Activated CD4-positive, CD25-positive, alpha-beta regulatory T cell (primary cell): ENCODE results near the gene CBFA2T3.

Experiments
- DNase-seq, 4 experiments: peaks; one replicate each; lab custom pipeline; 2025; lab: John Stamatoyannopoulos, UW

Gene CBFA2T3

DNA sequence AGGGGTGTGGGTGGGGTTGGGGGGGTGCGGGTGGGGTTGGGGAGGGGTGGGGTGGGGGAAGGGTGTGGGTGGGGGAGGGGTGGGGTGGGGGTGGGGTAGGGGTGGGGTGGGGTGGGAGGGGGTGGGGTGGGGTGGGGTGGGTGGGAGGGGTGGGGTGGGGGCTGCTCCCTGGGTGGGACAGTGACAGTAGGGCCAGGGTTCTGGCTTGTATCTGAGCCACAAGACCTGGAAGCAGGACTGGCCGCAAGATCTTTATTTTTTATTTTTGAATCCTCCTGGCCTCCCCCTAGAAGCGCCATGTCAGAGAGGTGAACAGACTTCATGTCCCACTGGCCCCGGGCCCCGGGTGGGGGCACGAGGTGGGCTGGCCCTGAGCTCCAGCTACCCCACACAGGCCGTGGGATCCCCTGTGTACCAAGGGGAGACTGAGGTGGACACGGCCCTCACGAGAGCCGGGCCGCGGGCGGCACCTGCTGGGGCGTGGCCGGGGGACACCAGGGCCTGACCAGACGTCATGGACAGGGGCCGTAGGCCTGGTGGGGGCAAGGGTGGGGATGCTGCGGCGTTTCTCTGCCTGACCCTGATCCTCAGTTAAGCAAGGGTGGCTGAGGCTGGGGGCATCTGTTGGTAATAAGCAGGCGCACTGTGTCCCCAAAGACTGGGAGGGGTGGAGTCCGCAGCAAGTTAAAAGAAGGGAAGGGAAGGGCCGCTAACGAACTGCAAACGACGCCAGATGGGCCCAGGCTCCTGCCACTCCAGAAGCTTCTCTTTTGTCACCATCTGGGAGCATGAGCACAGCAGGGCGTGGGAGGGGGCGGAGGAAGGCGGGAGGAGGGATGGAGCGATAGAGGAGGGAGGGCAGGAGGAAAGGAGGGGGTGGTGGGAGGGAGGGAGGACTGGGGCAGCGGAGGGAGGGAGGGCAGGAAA is 88.3 kb downstream of the CBFA2T3 start:
- no peak for DNase-seq

DNA sequence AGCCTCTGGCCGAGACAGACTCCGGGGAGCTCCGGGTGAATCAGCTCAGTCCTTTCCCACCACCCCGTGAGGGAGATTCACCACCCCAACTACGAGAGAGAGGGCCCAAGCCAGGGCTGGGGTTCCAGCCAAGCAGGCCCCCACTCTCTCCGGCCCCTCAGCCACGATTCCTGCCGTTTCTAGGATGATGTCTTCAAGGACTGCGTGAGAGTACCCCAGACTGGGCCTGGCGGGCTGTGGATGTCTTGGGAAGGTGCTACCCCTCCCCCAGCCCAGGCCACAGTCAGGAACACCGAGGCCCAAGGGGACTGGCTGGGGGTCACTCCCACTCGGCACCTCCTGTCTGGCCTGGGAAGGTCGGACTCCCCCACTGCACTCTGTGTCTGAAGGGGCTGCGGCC is 89.0 kb downstream of the CBFA2T3 start:
- no peak for DNase-seq

DNA sequence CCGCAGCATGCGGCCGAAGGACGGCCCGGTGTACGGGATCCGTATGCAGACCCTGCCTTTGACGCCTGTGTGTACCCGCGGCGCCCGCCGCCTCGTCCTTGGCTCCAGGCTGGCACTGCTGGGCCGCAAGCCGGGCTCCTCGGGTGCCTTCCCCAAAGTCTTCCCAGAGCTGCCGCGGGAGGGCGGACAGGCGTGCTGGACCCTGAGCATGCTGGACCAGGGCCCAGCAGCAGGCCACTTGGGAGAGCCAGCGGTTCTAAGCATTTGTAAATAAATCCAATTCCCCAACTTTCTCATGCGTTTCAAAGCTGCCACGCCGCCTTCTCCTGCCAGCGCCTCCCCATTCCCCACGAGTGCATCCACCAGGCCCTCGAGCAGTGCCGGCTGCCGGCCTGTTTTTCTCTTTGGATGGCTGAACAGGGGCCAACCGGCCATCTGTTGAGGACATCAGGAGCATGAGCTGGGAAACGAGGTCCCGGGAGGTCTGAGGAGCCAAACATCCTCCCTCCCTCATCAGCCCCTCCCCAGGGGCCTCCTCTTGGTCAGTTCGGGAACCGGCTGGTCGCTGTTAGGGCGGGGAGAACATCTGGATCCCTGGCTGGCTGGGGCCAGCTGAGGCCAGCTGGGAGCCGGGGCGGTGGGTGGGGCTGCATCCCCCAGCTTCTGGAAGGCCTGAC is 90.0 kb downstream of the CBFA2T3 start:
- no peak for DNase-seq

DNA sequence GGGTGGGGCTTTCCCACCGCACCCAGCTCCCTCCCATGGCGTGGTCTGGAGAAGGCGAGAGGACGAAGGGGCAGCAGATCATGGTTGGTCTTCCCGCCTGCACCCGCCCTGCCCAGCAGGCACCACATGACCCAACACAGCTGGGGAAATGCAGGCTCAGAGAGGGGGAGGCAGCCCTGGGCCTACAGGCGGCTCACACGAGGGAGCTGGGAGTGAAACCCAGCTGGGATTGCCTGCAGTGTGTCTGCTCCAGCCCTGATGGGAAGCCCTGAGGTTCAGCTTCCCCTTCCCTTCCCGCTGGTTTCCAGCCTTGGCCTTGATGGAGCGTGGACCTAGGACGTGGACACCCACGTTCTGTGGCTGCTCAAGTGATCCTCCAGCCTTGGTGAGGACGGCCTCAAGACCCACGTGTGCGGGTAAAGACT is 90.6 kb downstream of the CBFA2T3 start:
- no peak for DNase-seq

DNA sequence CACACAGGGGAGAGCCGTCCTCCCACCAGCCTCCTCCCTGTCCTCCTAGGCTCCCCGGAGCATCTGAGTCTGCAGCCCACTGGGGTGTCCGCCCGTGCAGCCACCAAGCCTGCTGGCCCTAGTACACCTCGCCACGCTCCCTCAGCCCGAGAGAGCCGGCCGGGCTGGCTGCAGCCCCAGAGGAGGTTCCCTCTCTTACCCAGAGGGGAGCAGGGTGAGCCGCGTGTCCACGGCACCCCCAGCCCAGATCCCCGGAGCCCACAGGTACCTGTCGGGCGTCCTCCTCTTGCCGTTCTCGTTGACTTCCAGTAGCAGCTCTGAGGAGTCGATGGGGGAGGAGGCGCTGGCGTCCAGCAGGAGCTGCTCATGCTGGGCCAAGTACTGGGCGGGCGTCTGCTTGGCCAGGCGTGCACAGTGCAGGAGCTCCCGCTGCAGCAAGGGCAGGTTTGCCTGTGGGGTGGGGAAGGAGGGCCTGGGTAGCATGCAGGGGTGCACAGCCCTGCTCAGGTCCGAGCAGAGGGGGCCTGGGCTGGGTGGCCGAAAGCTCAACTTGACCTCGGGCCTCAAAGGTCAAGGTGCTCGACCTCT is 91.2 kb downstream of the CBFA2T3 start:
- no peak for DNase-seq

DNA sequence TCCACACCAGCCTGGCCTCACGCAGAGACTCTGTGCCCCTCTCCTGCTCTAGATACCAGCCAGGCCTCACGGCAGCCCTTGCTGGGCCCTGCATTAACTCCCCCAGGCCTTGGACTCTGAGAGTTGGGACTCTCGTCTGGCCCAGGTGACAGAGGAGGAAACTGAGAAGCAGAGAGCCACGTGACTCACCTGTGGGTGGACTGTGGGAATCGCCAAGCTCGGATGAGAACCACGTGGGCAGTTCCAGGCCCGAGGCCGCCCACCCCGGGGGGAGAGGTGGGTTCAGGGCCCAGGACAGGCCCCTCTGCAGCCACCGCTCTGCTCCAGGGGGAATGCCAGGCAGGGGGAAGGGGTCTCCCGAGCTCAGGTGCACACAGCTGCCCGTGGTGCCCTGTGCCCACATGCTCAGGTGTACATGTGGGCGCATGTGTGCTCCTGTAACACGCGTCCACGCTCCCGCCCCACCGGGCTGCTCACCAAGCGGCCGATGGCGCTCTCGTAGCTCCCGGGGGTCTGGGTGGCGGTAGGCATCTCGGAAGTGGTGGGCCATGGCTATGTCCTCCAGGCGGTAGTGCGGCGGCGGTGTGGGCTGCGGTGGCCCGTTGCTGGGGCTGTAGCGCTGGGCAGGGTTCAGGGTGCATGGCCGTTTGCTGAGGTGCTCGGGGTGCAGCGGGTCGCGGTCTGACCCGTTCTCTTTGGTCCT is 92.3 kb downstream of the CBFA2T3 start:
- no peak for DNase-seq

DNA sequence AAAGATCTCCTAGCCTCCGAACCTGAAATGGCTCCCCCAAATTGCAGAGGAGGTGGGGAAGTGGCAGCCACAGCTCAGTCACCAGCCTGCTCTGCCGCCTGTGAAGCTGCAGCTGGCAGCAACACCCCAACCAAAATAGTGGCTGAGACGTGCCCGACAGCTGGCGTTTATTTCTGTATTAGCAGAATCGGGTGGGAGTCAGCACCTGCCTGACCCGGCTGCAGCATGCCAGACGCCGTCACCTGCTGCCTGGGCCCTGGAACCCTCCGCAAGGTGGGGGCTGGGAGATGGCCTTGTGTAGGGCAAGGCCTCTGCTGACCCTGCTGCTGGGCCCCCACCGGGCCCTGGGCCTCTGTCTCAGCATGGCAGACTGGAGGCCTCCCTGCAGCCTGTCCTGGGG is 93.1 kb downstream of the CBFA2T3 start:
- DNase-seq: no peak

DNA sequence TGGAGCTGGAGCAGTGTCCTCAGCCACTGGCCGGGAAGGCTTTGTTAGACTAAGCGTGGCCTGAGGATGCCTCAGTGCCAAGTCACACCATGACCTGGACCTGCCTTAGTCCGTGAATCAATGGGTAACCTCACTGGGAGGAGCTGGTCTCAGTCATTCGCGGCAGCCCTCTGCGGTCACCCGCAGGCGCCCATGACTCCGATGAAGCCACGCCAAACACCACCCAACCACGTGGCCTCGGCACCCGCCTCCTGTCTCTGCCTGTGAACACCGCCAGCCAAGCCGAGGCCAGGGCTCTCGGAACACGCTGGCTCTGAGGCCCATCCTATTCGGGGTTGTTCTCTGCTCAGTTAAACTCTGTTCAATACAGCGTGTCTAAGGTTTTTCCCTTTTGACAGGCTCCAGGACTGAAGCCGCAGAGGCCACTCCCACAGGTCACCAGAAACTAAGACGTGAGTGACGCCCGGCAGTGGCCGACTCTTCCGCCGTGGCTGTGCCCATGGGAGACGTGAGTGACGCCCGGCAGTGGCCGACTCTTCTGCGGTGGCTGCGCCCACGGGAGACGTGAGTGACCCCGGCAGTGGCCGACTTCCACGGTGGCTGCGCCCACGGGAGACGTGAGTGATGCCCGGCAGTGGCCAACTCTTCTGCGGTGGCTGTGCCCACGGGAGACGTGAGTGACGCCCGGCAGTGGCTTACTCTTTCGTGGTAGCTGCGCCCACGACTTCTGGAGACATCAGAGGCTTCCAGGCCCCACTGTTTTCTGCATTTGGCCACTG is 93.7 kb downstream of the CBFA2T3 start:
- DNase-seq: no peak

DNA sequence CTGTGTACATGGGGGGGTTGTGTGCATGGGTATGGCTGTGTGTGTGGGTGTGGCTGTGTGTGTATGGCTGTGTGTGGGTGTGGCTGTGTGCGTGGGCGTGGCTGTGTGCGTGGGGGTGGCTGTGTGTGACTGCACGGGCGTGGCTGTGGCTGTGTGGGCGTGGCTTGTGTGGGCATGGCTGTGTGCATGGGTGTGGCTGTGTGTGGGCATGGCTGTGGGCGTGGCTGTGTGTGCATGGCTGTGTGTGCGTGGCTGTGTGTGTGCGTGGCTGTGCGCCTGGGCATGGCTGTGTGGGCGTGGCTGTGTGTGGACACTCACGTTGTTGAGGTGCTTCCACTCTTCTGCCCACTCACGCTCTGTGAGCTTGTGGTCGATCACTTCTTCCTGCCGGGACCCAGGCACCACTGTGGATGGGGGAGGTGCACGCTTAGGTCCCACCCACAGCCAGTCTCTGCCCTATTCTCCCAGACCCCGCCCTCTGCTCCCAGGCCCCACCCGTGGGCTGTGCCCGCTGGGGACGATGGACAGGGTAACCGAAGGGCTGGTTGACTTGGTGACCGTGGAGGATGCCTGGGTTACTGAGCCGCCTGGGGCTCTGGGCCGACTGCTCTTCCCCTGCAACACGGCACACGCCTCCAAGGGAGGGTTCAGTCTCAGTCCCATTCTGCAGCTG is 94.5 kb downstream of the CBFA2T3 start:
- no peak for DNase-seq

DNA sequence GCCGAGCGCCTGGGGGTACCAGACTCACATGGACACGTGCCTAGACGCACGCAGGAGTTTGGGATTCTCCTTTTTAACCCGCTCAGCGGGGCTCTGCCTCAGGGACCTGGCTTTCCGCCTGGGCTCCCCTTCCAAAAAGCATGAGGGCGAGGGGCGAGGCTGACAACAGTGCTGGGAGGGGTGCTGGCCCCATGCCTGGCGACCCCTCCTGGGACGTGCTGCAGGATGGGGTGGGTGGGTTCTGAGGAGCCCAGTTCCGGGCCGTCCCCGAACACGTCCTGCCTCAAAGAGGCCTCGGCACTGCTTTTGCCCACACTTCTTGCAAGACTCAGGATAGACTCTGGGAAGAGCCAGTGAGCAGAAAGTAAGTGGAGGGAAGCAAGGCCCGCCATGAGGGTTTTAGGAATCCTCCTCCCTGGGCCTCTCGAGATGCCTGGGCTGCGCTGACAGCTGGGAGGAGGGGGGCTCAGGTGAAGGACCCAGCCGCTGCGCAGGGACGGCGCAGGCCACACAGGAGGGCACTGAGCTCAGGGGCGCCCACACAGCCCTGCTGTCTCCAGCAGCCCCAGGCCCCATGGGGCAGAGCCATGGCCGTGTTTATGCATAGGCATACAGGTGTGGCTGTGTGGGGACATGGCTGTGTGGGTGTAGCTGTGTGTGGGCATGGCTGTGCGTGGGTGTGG is 95.2 kb downstream of the CBFA2T3 start:
- no peak for DNase-seq

DNA sequence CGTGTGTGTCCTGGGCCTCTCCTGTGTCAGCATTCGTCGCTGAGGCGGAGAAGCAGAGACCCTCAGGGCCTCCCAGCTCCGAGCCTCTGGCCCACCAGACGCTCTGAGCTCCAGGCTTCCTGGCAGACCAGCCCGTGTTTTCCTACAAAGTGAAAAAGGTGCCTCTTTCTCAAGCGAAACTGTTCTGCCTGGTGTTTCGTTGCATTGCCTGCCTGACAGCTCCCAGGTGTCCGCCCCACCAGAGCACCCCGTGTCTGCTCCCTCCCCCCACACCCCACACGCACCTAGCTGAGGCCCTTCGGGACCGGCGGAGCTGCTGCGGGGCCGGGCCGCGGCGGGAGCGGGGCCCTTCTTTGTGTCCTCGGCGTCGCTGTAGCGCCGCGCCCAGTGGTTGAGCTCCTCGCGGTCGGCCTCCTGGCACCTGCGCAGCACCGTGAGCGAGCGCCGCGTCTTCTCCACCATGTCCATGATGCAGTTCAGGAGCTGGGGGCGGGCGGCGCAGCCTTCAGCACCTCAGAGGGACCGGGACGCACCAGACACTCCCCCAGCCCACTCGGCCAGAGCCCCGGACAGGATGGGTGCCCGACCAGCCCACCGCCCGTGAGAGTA is 95.9 kb downstream of the CBFA2T3 start:
- no peak for DNase-seq

DNA sequence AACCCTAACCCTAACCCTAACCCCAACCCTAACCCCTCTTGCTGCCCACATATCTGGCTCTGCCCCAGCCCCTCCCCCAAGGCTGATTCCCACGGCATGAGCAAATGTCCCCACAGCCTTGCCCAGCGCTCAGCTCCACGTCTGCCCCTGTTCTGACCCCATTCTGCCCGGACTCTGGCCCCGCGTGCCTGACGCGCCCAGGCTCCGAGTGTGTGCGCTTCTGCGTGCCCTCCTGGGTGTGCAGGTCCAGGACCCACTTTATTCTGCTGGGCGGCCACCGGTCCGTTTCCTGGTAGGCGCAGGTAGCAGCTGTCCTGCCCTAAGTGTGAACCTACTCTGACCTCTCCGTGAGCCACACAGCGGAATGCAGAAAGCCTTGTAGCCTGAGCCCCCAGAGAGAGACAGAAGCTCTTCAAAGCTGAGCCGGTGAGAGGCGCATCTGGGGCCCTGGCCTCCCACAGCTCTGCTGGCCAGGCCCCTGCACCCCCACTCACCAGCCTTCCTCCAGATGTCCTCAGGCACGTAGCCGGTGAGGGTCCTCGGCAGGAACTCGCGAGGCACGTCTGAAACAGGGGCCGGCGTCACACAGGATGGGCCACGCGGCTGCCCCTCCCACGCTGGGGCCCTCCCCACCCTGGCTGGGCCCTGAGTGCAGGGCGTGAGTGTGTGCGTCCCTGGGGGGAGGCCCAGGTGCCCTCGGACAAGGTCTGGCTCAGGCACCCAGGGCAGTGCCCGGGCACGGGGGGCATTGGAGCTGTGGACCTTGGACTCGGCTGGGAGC is 96.6 kb downstream of the CBFA2T3 start:
- DNase-seq: no peak

DNA sequence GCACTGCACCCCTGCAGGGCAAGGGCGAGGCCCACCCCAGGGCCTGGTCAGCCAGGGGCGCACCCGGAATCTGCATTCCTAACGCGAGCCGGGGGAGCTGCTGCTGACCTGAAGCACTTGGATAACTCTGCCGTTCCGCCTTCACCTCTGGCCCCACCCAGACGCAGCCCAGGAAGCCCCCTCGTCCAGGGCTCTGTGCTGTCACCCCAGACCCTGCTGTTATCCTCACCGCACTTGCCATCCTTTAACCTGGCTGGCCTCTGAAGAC is 97.3 kb downstream of the CBFA2T3 start:
- no peak for DNase-seq

DNA sequence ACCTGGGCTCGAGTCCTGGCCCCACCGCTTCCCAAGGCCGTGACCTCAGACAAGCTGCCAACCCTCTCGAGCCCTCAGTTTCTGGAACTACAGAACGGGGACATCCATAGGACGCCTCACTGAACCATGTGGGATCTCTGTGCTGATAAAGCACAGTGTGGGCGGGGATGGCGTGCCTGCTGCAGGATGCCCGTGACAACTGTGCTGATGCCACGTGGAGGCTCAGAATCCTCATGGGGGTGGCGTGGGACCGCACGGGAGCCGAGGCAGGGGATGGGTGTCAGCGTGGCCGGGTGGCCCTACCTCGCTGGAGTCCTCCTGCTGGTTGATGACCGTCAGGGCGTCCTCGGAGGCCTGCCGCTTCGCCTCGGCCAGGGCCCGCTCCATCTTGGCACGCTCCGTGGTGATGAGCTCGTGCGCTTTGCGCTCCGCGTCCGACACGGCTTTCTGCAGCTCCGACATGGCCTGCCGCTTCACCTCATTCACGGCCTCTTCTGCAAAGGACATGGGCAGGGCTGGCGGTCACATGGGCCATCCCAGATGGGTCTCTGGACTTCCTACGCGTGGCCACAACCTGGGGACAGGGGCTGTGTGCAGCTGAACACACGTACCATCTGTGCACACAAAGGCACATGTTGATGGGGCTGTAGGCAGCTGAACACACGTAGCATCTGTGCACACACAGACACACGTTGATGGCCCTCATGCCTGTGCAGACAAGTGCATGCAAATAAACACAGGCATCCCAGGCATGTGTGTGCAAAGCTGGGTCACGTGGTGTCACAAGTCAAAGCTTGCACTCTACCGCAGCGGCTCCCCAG is 97.8 kb downstream of the CBFA2T3 start:
- no peak for DNase-seq

DNA sequence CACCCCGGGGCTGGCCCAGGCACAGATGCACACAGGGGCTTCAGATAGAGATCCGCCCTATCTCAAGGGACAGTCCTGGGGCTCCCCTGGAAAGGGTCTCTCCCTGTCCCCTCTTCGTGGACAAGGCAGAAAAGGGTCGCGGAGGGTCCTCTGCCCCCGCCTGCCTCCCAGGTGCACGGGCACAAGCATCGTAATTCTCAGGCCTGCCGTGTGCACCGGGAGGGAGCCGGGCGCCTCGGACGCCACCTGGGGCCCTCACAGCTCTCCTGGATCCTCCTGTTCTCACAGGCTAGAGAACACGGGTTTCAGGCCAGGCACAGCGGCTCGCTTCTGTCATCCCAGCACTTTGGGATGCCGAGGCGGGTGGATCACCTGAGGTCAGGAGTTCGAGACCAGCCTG is 98.7 kb downstream of the CBFA2T3 start:
- no peak for DNase-seq

DNA sequence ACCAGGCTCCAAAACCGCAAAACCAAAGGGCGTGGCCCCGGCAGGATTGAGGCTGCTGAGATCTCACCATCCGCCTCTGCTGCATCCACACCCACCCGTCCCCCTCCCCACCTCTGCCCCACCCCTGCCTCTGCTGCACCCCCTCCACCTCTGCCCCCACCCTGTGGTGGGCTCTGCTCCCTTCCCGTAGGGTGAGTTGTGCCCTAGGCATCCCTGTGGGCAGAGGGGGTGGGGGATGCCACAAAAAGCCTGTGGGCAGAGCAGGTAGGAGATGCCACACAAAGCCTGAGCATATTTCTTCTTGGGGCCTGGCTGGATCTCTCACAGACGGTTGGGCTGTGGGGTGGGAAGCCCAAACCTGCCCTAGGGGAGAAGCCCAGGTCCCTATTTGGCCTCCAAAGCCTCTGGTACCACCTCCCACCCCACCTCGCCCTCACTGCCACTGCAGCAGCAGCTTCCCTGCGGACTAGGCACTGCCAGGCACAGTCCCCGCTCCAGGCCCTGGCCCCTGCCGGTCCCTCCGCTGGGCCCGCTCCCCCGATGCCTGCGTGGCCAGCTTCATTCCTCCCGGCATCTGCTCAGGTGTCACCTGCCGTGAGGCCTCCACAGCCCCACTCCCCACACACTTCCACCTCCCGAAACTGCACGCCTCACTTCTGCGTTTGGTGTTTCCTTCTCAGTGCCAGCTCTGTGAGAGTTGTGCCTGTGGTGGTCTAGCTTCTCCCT is 99.3 kb downstream of the CBFA2T3 start:
- DNase-seq: no peak

DNA sequence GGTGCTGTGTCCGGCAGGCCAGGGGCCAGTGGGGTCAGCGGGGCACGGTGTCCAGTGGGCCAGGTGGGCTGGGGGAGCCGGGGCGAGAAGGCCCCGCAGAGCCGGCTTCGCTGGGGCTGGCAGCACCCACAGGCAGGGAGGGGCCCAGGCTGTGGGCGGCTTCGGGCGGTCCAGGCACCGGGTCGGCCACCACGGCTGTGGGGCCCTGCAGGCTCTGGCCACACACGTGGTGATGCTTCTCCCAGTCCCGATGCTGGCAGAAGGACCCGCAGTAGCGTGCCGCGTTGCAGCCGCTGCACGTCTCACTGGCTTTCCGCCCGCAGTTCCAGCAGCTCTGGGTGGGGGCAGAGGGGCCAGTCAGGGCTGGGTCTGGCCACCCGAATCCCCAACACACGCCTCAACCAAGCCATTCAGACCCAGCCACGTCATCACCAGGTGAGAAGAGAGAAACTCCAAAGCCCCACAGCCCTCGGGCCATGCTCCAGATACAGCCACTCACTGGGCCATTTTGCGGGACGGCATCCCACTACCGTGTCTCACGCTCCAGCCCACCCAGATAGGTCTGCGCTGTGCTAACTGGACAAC is 100.0 kb downstream of the CBFA2T3 start:
- DNase-seq: no peak
